HepG2 (cell line): ENCODE results near the gene SLCO4A1. TPM values are rescaled to one million over a fixed set of nuclear protein-coding genes. Genes with fewer than 3 reads are reported as not detected.

Source experiments
- ELK4 ChIP-seq: sonication (generic); formaldehyde crosslinking; IDR thresholded peaks from 2 replicates; pipeline ENCODE4 v1.9.0; 2021; ENCODE audit warnings: missing genetic modification reagents, borderline replicate concordance
- FOXA3 ChIP-seq: IDR thresholded peaks from 2 replicates; pipeline ENCODE4 v1.6.1; 2016; ENCODE audit warnings: missing genetic modification reagents, missing compliant biosample characterization
- HNRNPK ChIP-seq: fragments of 200-400 bp; formaldehyde crosslinking; IDR thresholded peaks from 2 replicates; pipeline ENCODE4 v1.6.1; 2018; ENCODE audit warnings: low read length, low read depth, moderate library complexity, mild to moderate bottlenecking; ENCODE audit not compliant: poor library complexity, severe bottlenecking
- HOXA7 ChIP-seq: sonication (generic); formaldehyde crosslinking; IDR thresholded peaks from 2 replicates; pipeline ENCODE4 v1.8.1; 2022; ENCODE audit warnings: mild to moderate bottlenecking, missing genetic modification reagents, moderate library complexity
- KAT2B ChIP-seq: fragments of 150-350 bp; IDR thresholded peaks from 2 replicates; pipeline ENCODE4 v1.6.1; 2014; ENCODE audit warnings: low read depth, low read length, borderline replicate concordance
- KDM5B ChIP-seq: sonication (generic); formaldehyde crosslinking; IDR thresholded peaks from 2 replicates; pipeline ENCODE4 v1.4.0; 2020; ENCODE audit warnings: missing genetic modification reagents, mild to moderate bottlenecking, borderline replicate concordance
- MTF2 ChIP-seq: sonication (generic); formaldehyde crosslinking; IDR thresholded peaks from 2 replicates; pipeline ENCODE4 v1.5.0; 2020; ENCODE audit warnings: missing genetic modification reagents, borderline replicate concordance
- RARG ChIP-seq: sonication (generic); formaldehyde crosslinking; IDR thresholded peaks from 2 replicates; pipeline ENCODE4 v1.4.0; 2020; ENCODE audit warnings: low read depth, mild to moderate bottlenecking, missing genetic modification reagents
- SETDB1 ChIP-seq: sonication (generic); formaldehyde crosslinking; IDR thresholded peaks from 2 replicates; pipeline ENCODE4 v1.5.1; 2020; ENCODE audit warnings: missing genetic modification reagents, mild to moderate bottlenecking, borderline replicate concordance
- THAP7 ChIP-seq: sonication (generic); formaldehyde crosslinking; IDR thresholded peaks from 2 replicates; pipeline ENCODE4 v1.8.1; 2023; ENCODE audit warnings: mild to moderate bottlenecking, missing genetic modification reagents
- U2AF1 ChIP-seq: fragments of 200-400 bp; formaldehyde crosslinking; optimal IDR thresholded peaks from 2 replicates; pipeline ENCODE3; 2017; ENCODE audit warnings: mild to moderate bottlenecking, low read depth, low read length
- USF2 ChIP-seq, 2 experiments: sonication (generic) in 1 of 2; formaldehyde crosslinking in 1 of 2; IDR thresholded peaks; 2 replicates each; pipeline versions ENCODE4 v1.5.1 to v1.6.1; 2011 to 2020; ENCODE audit warnings: borderline replicate concordance in 1 of 2, low read depth in 1 of 2, low read length in 1 of 2, mild to moderate bottlenecking in 1 of 2, missing genetic modification reagents in 1 of 2, moderate library complexity in 1 of 2
- ZHX1 ChIP-seq: sonication (generic); formaldehyde crosslinking; IDR thresholded peaks from 2 replicates; pipeline ENCODE4 v1.8.1; 2022; ENCODE audit warnings: low read depth, mild to moderate bottlenecking, missing genetic modification reagents
- ZNF282 ChIP-seq: fragments of 450-650 bp; IDR thresholded peaks from 2 replicates; pipeline ENCODE4 v1.6.1; 2018; ENCODE audit not compliant: partially characterized antibody
- ZNF354B ChIP-seq: sonication (generic); formaldehyde crosslinking; IDR thresholded peaks from 2 replicates; pipeline ENCODE4 v1.8.0; 2022; ENCODE audit warnings: mild to moderate bottlenecking, missing genetic modification reagents
- ZNF644 ChIP-seq: IDR thresholded peaks from 2 replicates; pipeline ENCODE4 v1.6.1; 2016; ENCODE audit warnings: low read depth
- polyA plus RNA-seq, 8 experiments: library from polyadenylated mRNA; depleted of rRNA in 3 of 8; stranded (reverse) in 7 of 8; unstranded in 1 of 8; fragments of >200 nt; fragmentation: Illumina TruSeq in 4 of 8; extraction: Trizol in 4 of 8; gene quantifications; 2 replicates each; pipeline versions ENCODE4 v1.2.1 to v1.2.3, GENCODE V29; 2011 to 2016; ENCODE audit warnings: low read depth in 4 of 8, missing spikeins in 1 of 8, mixed read lengths in 1 of 8; ENCODE audit not compliant: insufficient read depth in 1 of 8
- total RNA-seq, 5 experiments: library from RNA; depleted of rRNA; stranded (reverse); fragments of >200 nt; fragmentation: Illumina TruSeq; extraction: Trizol; gene quantifications; 2 replicates each; pipeline ENCODE4 v1.2.3, GENCODE V29; 2016; ENCODE audit warnings: low read depth in 1 of 5
- TF ChIP-seq, protein P1 (sequence below): sonication (generic); formaldehyde crosslinking; IDR thresholded peaks from 2 replicates; pipeline ENCODE4 v1.8.1; 2023; ENCODE audit warnings: missing genetic modification reagents, inconsistent platforms, borderline replicate concordance
- TF ChIP-seq, protein P2 (sequence below): sonication (generic); formaldehyde crosslinking; IDR thresholded peaks from 2 replicates; pipeline ENCODE4 v1.8.1; 2023; ENCODE audit warnings: mild to moderate bottlenecking, inconsistent platforms, moderate library complexity, missing genetic modification reagents, borderline replicate concordance

The SLCO4A1 gene
- total and polyA plus RNA-seq, 2 of the 13 experiments (the other 11 are each of a cell fraction or from before 2014, with no cell fraction given): 55.5 to 112 TPM

- TF ChIP-seq HNRNPK: no peak
- TF ChIP-seq ZNF354B (CRISPR knock-in tag): peak; percentile 99
- TF ChIP-seq U2AF1: no peak
- no peak for TF ChIP-seq SETDB1 (CRISPR knock-in tag)
- no peak for TF ChIP-seq ZNF282
- TF ChIP-seq ZNF644 (CRISPR knock-in tag): 0 out of 2 replicates have a peak, but pooled peaks have one; percentile 38
- no peak for TF ChIP-seq HOXA7
- peak; percentile 83; the same call in 1 of the 2 replicates for TF ChIP-seq ZHX1 (CRISPR knock-in tag)
- peak; percentile 89; the same call in 1 of the 2 replicates for TF ChIP-seq THAP7
- TF ChIP-seq, protein P1, sequence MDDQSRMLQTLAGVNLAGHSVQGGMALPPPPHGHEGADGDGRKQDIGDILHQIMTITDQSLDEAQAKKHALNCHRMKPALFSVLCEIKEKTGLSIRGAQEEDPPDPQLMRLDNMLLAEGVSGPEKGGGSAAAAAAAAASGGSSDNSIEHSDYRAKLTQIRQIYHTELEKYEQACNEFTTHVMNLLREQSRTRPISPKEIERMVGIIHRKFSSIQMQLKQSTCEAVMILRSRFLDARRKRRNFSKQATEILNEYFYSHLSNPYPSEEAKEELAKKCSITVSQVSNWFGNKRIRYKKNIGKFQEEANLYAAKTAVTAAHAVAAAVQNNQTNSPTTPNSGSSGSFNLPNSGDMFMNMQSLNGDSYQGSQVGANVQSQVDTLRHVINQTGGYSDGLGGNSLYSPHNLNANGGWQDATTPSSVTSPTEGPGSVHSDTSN (CRISPR knock-in tag): no peak
- no peak for TF ChIP-seq KAT2B
- peak; percentile 57 for TF ChIP-seq USF2 (IDR thresholded peaks at IDR 0.05; ENCODE audit: low read depth, low read length)
- no peak for TF ChIP-seq USF2 (CRISPR knock-in tag; IDR thresholded peaks at IDR 0.05; ENCODE audit: borderline replicate concordance)
- TF ChIP-seq FOXA3 (CRISPR knock-in tag): peak; percentile 91
- TF ChIP-seq, protein P2, sequence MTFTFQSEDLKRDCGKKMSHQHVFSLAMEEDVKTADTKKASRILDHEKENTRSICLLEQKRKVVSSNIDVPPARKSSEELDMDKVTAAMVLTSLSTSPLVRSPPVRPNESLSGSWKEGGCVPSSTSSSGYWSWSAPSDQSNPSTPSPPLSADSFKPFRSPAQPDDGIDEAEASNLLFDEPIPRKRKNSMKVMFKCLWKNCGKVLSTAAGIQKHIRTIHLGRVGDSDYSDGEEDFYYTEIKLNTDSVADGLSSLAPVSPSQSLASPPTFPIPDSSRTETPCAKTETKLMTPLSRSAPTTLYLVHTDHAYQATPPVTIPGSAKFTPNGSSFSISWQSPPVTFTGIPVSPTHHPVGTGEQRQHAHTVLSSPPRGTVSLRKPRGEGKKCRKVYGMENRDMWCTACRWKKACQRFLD (CRISPR knock-in tag): peak; percentile 91; the same call in 1 of the 2 replicates
- peak; percentile 38 for TF ChIP-seq KDM5B (CRISPR knock-in tag)
- TF ChIP-seq ELK4: no peak
- TF ChIP-seq RARG (CRISPR knock-in tag): no peak
- peak; percentile 97 for TF ChIP-seq MTF2
These were observed 24.6 kb downstream of the SLCO4A1 start (continued) for GRCh38 chr20:62666736-62667529.
